ENCODE data around the gene ZNF496. TPM values are rescaled to one million over a fixed set of nuclear protein-coding genes. Genes with fewer than 3 reads are reported as not detected.

ZNF496 gene
- total and polyA plus RNA-seq, 2 experiments from 2014 or later = 6.7 to 21.0 TPM

- Histone ChIP-seq H3K9me2 (ENCODE audit: insufficient read depth) (no peaks in the 10 kb centered on the region), H3K79me2 (ENCODE audit: insufficient read depth) (no peaks in the 10 kb centered on the region), H3K9ac (no peak overlapping the region), H4K20me1 (ENCODE audit: insufficient read depth) (no peaks in the 10 kb centered on the region), H3K4me3 (no peak overlapping the region), H3K27ac (no peak overlapping the region), H3K36me3 (ENCODE audit: low read depth) (no peaks in the 10 kb centered on the region; the same call in 1 of the 2 replicates), H3F3A (ENCODE audit: insufficient read depth) (peaks cover 9% of the 10 kb centered on the region; the same call in 1 of the 2 replicates), H3K27me3 (replicated peaks; ENCODE audit: insufficient read depth) (no peaks in the 10 kb centered on the region), H2AFZ (no peak overlapping the region), H3K4me1 (ENCODE audit: insufficient read depth) (peaks cover 18% of the 10 kb centered on the region), H3K9me3 (ENCODE audit: low read depth) (no peaks in the 10 kb centered on the region), H3K4me2 (ENCODE audit: unreplicated experiment) (no peak overlapping the region)
- 63 to 71% methylated on average over 6 of the region's 6 CpGs for WGBS, 2 experiments (ENCODE audit: low coverage in 1 of 2, low lambda C conversion rate in 2 of 2, missing lambda C conversion rate in 2 of 2)
- TF ChIP-seq EZH2phosphoT487 (IDR thresholded peaks at IDR 0.05; ENCODE audit: insufficient read depth, low read depth) = no peak
- TF ChIP-seq EZH2 (IDR thresholded peaks at IDR 0.05; ENCODE audit: insufficient read depth, poor library complexity, severe bottlenecking) = no peak
- no peak for DNase-seq
- in situ Hi-C loops (cut with MboI) = no loop called here
Observed at GRCh38 chr1:247298124-247298481, 33.6 kb downstream of the ZNF496 start.

DNA sequence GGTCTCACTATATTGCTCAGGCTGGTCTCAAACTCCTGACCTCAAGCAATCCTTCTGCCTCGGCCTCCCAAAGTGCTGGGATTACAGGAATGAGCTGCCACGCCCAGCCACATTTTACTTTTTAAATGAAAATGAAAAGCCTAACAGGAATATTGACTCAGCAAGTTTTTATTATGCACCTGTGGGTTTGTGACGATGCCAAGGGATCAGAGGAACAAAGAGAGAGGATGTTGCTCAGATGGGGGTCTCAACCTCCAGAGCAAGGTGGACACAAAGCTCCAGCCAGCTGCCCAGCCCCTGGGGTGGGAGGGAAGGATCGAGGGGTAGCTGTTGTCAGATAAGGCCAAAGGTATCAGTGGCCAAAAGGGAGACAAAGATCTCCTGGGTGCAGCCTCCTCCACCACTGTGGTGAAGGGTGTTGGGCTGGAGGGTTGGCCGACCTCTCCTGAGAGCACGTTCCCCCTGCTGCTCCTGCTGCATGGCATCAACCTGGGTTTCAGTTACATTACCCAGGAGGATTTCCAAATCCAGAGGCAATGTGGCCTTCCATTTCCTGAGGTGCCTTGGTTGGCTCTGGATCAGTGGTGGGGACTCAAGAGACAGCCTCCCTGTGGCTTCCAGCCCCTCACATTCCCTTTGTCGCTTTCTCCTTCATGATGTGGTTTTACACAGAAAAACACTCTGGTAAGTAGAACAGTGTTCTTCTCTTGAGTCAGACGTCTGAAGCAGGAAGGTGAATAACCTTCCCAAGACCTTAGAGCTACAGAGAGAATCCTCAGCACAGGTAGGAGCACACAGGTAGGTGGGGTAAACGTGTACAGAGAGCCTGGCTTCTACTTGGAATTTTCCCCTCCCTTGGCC is 34.2 kb downstream of the ZNF496 start:
- Histone ChIP-seq H3K36me3 (ENCODE audit: low read depth) (no peaks in the 10 kb centered on the region; the same call in 1 of the 2 replicates), H4K20me1 (ENCODE audit: insufficient read depth) (no peaks in the 10 kb centered on the region), H3K4me3 (no peak overlapping the region), H3K27me3 (replicated peaks; ENCODE audit: insufficient read depth) (no peaks in the 10 kb centered on the region), H3K9ac (no peak overlapping the region), H3K4me1 (ENCODE audit: insufficient read depth) (peaks cover 18% of the 10 kb centered on the region), H3K4me2 (ENCODE audit: unreplicated experiment) (no peak overlapping the region), H3K79me2 (ENCODE audit: insufficient read depth) (no peaks in the 10 kb centered on the region), H2AFZ (no peak overlapping the region), H3K27ac (no peak overlapping the region), H3F3A (ENCODE audit: insufficient read depth) (peaks cover 9% of the 10 kb centered on the region; the same call in 1 of the 2 replicates), H3K9me3 (ENCODE audit: low read depth) (no peaks in the 10 kb centered on the region), H3K9me2 (ENCODE audit: insufficient read depth) (no peaks in the 10 kb centered on the region)
- no peak for DNase-seq
- WGBS, 2 experiments (ENCODE audit: low coverage in 1 of 2, low lambda C conversion rate in 2 of 2, missing lambda C conversion rate in 2 of 2) = 79 to 80% methylated on average over 9 of the region's 9 CpGs
- in situ Hi-C loops (cut with MboI) = no loop called here
- TF ChIP-seq EZH2 (IDR thresholded peaks at IDR 0.05; ENCODE audit: insufficient read depth, poor library complexity, severe bottlenecking) = no peak
- no peak for TF ChIP-seq EZH2phosphoT487 (IDR thresholded peaks at IDR 0.05; ENCODE audit: insufficient read depth, low read depth)

GRCh38 chr1:247296599-247297180 is 35.0 kb downstream of the ZNF496 start:
- in situ Hi-C loops (cut with MboI) = no loop called here
- H3K27ac ChIP-seq = no peak overlapping the region
- WGBS, 2 experiments (ENCODE audit: low coverage in 1 of 2, low lambda C conversion rate in 2 of 2, missing lambda C conversion rate in 2 of 2) = 79 to 81% methylated on average over 8 of the region's 8 CpGs
- peaks cover 9% of the 10 kb centered on the region; the same call in 1 of the 2 replicates for H3F3A ChIP-seq (ENCODE audit: insufficient read depth)
- H3K4me1 ChIP-seq (ENCODE audit: insufficient read depth) = peaks cover 18% of the 10 kb centered on the region
- no peak for DNase-seq
- no peaks in the 10 kb centered on the region for H3K9me3 ChIP-seq (ENCODE audit: low read depth)
- no peaks in the 10 kb centered on the region for H3K27me3 ChIP-seq (replicated peaks; ENCODE audit: insufficient read depth)
- no peaks in the 10 kb centered on the region for H3K79me2 ChIP-seq (ENCODE audit: insufficient read depth)
- no peaks in the 10 kb centered on the region for H4K20me1 ChIP-seq (ENCODE audit: insufficient read depth)
- H3K36me3 ChIP-seq (ENCODE audit: low read depth) = no peaks in the 10 kb centered on the region; the same call in 1 of the 2 replicates
- H3K4me2 ChIP-seq (ENCODE audit: unreplicated experiment) = no peak overlapping the region
- no peak overlapping the region for H2AFZ ChIP-seq
- TF ChIP-seq EZH2phosphoT487 (IDR thresholded peaks at IDR 0.05; ENCODE audit: insufficient read depth, low read depth) (no peak), EZH2 (IDR thresholded peaks at IDR 0.05; ENCODE audit: insufficient read depth, poor library complexity, severe bottlenecking) (no peak)
- H3K9ac ChIP-seq = no peak overlapping the region
- H3K4me3 ChIP-seq = no peak overlapping the region
- H3K9me2 ChIP-seq (ENCODE audit: insufficient read depth) = no peaks in the 10 kb centered on the region

GRCh38 chr1:247295746-247296145 is 35.9 kb downstream of the ZNF496 start:
- 69 to 75% methylated on average over 5 of the region's 5 CpGs for WGBS, 2 experiments (ENCODE audit: low coverage in 1 of 2, low lambda C conversion rate in 2 of 2, missing lambda C conversion rate in 2 of 2)
- no peaks in the 10 kb centered on the region for H3K9me2 ChIP-seq (ENCODE audit: insufficient read depth)
- no peaks in the 10 kb centered on the region for H4K20me1 ChIP-seq (ENCODE audit: insufficient read depth)
- H3K27me3 ChIP-seq (replicated peaks; ENCODE audit: insufficient read depth) = no peaks in the 10 kb centered on the region
- peaks cover 9% of the 10 kb centered on the region; the same call in 1 of the 2 replicates for H3F3A ChIP-seq (ENCODE audit: insufficient read depth)
- H3K4me2 ChIP-seq (ENCODE audit: unreplicated experiment) = no peak overlapping the region
- H3K9ac ChIP-seq = no peak overlapping the region
- DNase-seq = no peak
- H3K36me3 ChIP-seq (ENCODE audit: low read depth) = no peaks in the 10 kb centered on the region; the same call in 1 of the 2 replicates
- in situ Hi-C loops (cut with MboI) = no loop called here
- H2AFZ ChIP-seq = no peak overlapping the region
- H3K79me2 ChIP-seq (ENCODE audit: insufficient read depth) = no peaks in the 10 kb centered on the region
- no peak overlapping the region for H3K4me3 ChIP-seq
- no peak overlapping the region for H3K27ac ChIP-seq
- TF ChIP-seq EZH2phosphoT487 (IDR thresholded peaks at IDR 0.05; ENCODE audit: insufficient read depth, low read depth) = no peak
- no peaks in the 10 kb centered on the region for H3K9me3 ChIP-seq (ENCODE audit: low read depth)
- peaks cover 18% of the 10 kb centered on the region for H3K4me1 ChIP-seq (ENCODE audit: insufficient read depth)

All from GM23248 (cell line).